ENCODE data around the gene CEACAM4.

CEACAM4 gene

GRCh38 chr19:41638641-41639081, 11.8 kb upstream of the CEACAM4 start:
- Histone ChIP-seq H3K4me3 (ENCODE audit: low read length) (no peak overlapping the region), H3K9ac (ENCODE audit: low read depth, low read length) (no peak overlapping the region), H3K9me3 (ENCODE audit: insufficient read depth, low read depth, low read length) (peaks cover 8% of the 10 kb centered on the region), H3K27me3 (ENCODE audit: insufficient read depth, low read length) (no peaks in the 10 kb centered on the region), H3K4me1 (ENCODE audit: insufficient read depth, low read length) (no peaks in the 10 kb centered on the region), H3K36me3 (ENCODE audit: insufficient read depth, low read length) (no peaks in the 10 kb centered on the region), H3K27ac (ENCODE audit: low read depth, low read length) (no peak overlapping the region)
- 61% methylated on average over 6 of the region's 6 CpGs for WGBS

GRCh38 chr19:41637484-41637883, 10.6 kb upstream of the CEACAM4 start:
- Histone ChIP-seq H3K27me3 (ENCODE audit: insufficient read depth, low read length) (no peaks in the 10 kb centered on the region), H3K9me3 (ENCODE audit: insufficient read depth, low read depth, low read length) (peaks cover 9% of the 10 kb centered on the region)

GRCh38 chr19:41627966-41628675, 1.2 kb upstream of the CEACAM4 start:
- Histone ChIP-seq H3K36me3 (ENCODE audit: insufficient read depth, low read length) (no peaks in the 10 kb centered on the region), H3K9ac (ENCODE audit: low read depth, low read length) (no peak overlapping the region), H3K4me1 (ENCODE audit: insufficient read depth, low read length) (no peaks in the 10 kb centered on the region), H3K27me3 (ENCODE audit: insufficient read depth, low read length) (no peaks in the 10 kb centered on the region; the same call in 1 of the 2 replicates), H3K4me3 (ENCODE audit: low read length) (no peak overlapping the region), H3K27ac (ENCODE audit: low read depth, low read length) (no peak overlapping the region), H3K9me3 (ENCODE audit: insufficient read depth, low read depth, low read length) (peaks cover 31% of the 10 kb centered on the region)
- WGBS, result 67% methylated on average over 8 of the region's 8 CpGs

More at GRCh38 chr19:41637484-41637883, 10.6 kb upstream of the CEACAM4 start:
- Histone ChIP-seq H3K9ac (ENCODE audit: low read depth, low read length) (no peak overlapping the region), H3K4me1 (ENCODE audit: insufficient read depth, low read length) (no peaks in the 10 kb centered on the region), H3K27ac (ENCODE audit: low read depth, low read length) (no peak overlapping the region), H3K4me3 (ENCODE audit: low read length) (no peak overlapping the region), H3K36me3 (ENCODE audit: insufficient read depth, low read length) (no peaks in the 10 kb centered on the region)
- 70% methylated on average over 2 of the region's 2 CpGs for WGBS

DNA sequence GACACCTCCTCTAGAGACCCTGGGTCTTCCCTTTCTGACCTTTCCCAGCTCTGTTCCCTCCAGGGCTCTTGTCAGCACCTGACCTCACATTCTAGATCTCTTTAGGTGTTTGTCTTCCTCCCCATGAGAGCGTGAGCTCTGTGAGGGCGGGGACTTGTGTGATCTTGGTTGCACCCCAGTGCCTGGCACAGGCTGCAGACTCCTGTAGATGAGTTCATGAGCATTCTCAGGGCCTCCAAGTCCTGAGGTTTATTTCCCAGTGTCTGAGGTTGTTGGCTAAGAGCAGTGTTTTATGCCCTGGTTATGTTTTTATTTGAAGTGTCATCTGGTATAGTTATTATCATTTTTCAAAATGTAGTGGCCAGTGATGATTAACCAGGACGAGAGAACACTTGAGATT, 596 bp downstream of the CEACAM4 start:
- 60% methylated on average over 3 of the region's 3 CpGs for WGBS
- Histone ChIP-seq H3K4me1 (ENCODE audit: insufficient read depth, low read length) (no peaks in the 10 kb centered on the region), H3K36me3 (ENCODE audit: insufficient read depth, low read length) (no peaks in the 10 kb centered on the region), H3K9me3 (ENCODE audit: insufficient read depth, low read depth, low read length) (peaks cover 28% of the 10 kb centered on the region), H3K4me3 (ENCODE audit: low read length) (no peak overlapping the region), H3K27me3 (ENCODE audit: insufficient read depth, low read length) (no peaks in the 10 kb centered on the region; the same call in 1 of the 2 replicates), H3K9ac (ENCODE audit: low read depth, low read length) (no peak overlapping the region), H3K27ac (ENCODE audit: low read depth, low read length) (no peak overlapping the region)

GRCh38 chr19:41624937-41625336, 1.9 kb downstream of the CEACAM4 start:
- Histone ChIP-seq H3K4me3 (ENCODE audit: low read length) (no peak overlapping the region), H3K9ac (ENCODE audit: low read depth, low read length) (no peak overlapping the region), H3K27me3 (ENCODE audit: insufficient read depth, low read length) (no peaks in the 10 kb centered on the region; the same call in 1 of the 2 replicates), H3K4me1 (ENCODE audit: insufficient read depth, low read length) (no peaks in the 10 kb centered on the region), H3K36me3 (ENCODE audit: insufficient read depth, low read length) (no peaks in the 10 kb centered on the region), H3K27ac (ENCODE audit: low read depth, low read length) (no peak overlapping the region), H3K9me3 (ENCODE audit: insufficient read depth, low read depth, low read length) (peaks cover 20% of the 10 kb centered on the region; the same call in 1 of the 2 replicates)
- 51% methylated on average over 4 of the region's 4 CpGs for WGBS

DNA sequence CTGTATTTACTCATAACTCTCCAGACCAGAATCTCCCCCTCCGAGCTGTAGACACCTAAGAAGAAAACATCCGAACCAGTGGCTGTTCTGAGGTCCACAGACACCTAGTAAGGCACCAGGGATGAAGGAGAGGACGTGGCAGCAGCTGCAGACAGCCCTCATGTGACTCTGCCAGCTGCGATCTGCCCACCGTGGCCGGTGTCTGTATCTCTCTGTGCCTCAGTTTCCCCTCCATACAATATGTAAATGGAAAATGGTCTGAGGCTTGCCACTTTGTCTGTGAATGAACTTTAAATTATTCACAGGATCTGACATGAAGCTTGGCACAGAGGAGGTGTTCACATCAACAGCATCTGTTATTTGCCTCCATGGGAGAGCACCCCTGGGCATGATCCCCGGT, 2.4 kb downstream of the CEACAM4 start:
- Histone ChIP-seq H3K36me3 (ENCODE audit: insufficient read depth, low read length) (no peaks in the 10 kb centered on the region), H3K27ac (ENCODE audit: low read depth, low read length) (no peak overlapping the region), H3K4me3 (ENCODE audit: low read length) (no peak overlapping the region), H3K4me1 (ENCODE audit: insufficient read depth, low read length) (no peaks in the 10 kb centered on the region), H3K9ac (ENCODE audit: low read depth, low read length) (no peak overlapping the region), H3K27me3 (ENCODE audit: insufficient read depth, low read length) (no peaks in the 10 kb centered on the region; the same call in 1 of the 2 replicates), H3K9me3 (ENCODE audit: insufficient read depth, low read depth, low read length) (peaks cover 20% of the 10 kb centered on the region; the same call in 1 of the 2 replicates)
- 80% methylated on average over 7 of the region's 7 CpGs for WGBS

DNA sequence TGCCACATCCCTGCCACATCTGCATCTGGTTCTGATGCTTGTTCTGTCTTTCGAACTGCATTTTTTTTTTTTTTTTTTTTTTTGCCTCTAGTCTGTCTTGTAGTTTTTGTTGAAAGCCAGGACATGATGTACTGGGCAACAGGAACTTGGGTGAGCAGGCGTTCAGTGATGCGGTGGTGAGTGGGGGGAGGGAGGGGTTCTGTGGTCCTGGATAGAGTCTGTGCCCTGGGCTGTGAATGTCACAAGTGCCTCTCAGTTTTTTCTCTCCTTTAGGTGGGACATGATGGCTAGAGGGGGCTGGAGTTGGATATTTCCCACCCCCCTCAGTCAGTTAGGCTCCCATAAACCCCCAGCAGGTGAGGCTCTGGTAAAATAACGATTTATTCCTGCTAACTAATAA, 3.5 kb downstream of the CEACAM4 start:
- Histone ChIP-seq H3K9me3 (ENCODE audit: insufficient read depth, low read depth, low read length) (peaks cover 13% of the 10 kb centered on the region; the same call in 1 of the 2 replicates), H3K27me3 (ENCODE audit: insufficient read depth, low read length) (no peaks in the 10 kb centered on the region; the same call in 1 of the 2 replicates), H3K27ac (ENCODE audit: low read depth, low read length) (no peak overlapping the region), H3K4me3 (ENCODE audit: low read length) (no peak overlapping the region), H3K9ac (ENCODE audit: low read depth, low read length) (no peak overlapping the region), H3K4me1 (ENCODE audit: insufficient read depth, low read length) (no peaks in the 10 kb centered on the region), H3K36me3 (ENCODE audit: insufficient read depth, low read length) (no peaks in the 10 kb centered on the region)
- 73% methylated on average over 3 of the region's 4 CpGs for WGBS

DNA sequence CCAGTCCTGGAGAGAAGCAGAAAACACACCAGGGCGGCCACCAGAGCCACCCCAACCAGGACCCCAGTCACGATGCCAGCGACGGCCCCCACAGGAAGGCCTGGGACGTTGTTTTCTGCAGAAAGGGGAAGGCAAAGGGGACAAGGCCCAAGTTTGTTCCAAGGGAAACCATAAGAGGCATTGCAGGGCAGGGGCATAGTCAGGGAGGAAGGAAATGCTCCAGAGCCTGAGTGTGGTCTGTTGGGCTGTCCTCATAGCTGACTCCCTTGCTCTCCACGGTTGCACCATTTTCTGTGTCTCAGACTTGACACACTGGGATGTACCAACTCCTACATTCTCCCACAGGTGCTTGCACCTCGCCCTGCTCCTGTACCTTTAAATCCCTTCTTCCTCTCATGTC, 5.2 kb downstream of the CEACAM4 start:
- no peaks in the 10 kb centered on the region for H3K4me1 ChIP-seq (ENCODE audit: insufficient read depth, low read length)
- no peak overlapping the region for H3K4me3 ChIP-seq (ENCODE audit: low read length)
- WGBS, result 65% methylated on average over 7 of the region's 7 CpGs
- H3K27me3 ChIP-seq (ENCODE audit: insufficient read depth, low read length), result no peaks in the 10 kb centered on the region; the same call in 1 of the 2 replicates
- H3K9me3 ChIP-seq (ENCODE audit: insufficient read depth, low read depth, low read length), result peaks cover 6% of the 10 kb centered on the region; the same call in 1 of the 2 replicates
- H3K27ac ChIP-seq (ENCODE audit: low read depth, low read length), result no peak overlapping the region
- H3K9ac ChIP-seq (ENCODE audit: low read depth, low read length), result no peak overlapping the region
- no peaks in the 10 kb centered on the region for H3K36me3 ChIP-seq (ENCODE audit: insufficient read depth, low read length)

- Histone ChIP-seq H3K4me1 (ENCODE audit: insufficient read depth, low read length) (no peaks in the 10 kb centered on the region), H3K9me3 (ENCODE audit: insufficient read depth, low read depth, low read length) (peaks cover 6% of the 10 kb centered on the region; the same call in 1 of the 2 replicates), H3K4me3 (ENCODE audit: low read length) (no peak overlapping the region), H3K36me3 (ENCODE audit: insufficient read depth, low read length) (no peaks in the 10 kb centered on the region), H3K9ac (ENCODE audit: low read depth, low read length) (no peak overlapping the region), H3K27ac (ENCODE audit: low read depth, low read length) (no peak overlapping the region), H3K27me3 (ENCODE audit: insufficient read depth, low read length) (no peaks in the 10 kb centered on the region; the same call in 1 of the 2 replicates)
- 60% methylated on average over 4 of the region's 4 CpGs for WGBS
Measured at GRCh38 chr19:41621226-41621625, 5.6 kb downstream of the CEACAM4 start.

DNA sequence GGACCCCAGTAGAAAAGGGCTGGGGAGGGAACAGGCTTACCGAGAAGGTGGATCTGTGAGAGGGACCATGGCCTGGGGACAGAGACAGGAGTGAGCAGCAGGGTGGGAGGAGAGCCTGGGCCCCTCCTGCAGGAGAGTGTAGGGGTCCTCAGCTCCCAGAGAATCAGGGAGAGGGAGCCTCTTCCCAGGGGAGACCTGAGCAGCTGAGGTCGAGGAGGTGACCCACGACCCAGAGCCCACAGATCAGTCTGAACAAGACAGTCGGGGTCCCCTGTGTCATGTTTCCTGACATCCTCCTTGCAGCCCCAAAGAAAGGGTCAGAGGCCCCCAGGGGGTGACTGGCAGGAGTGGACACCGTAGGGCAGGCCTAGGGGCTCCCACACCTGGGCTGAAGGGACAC, 6.7 kb downstream of the CEACAM4 start:
- Histone ChIP-seq H3K36me3 (ENCODE audit: insufficient read depth, low read length) (no peaks in the 10 kb centered on the region), H3K27ac (ENCODE audit: low read depth, low read length) (no peak overlapping the region), H3K4me1 (ENCODE audit: insufficient read depth, low read length) (no peaks in the 10 kb centered on the region), H3K27me3 (ENCODE audit: insufficient read depth, low read length) (no peaks in the 10 kb centered on the region), H3K4me3 (ENCODE audit: low read length) (no peak overlapping the region), H3K9ac (ENCODE audit: low read depth, low read length) (no peak overlapping the region), H3K9me3 (ENCODE audit: insufficient read depth, low read depth, low read length) (peaks cover 7% of the 10 kb centered on the region)
- WGBS, result 75% methylated on average over 5 of the region's 5 CpGs

GRCh38 chr19:41619018-41619556, 7.8 kb downstream of the CEACAM4 start:
- Histone ChIP-seq H3K27me3 (ENCODE audit: insufficient read depth, low read length) (no peaks in the 10 kb centered on the region), H3K27ac (ENCODE audit: low read depth, low read length) (no peak overlapping the region), H3K36me3 (ENCODE audit: insufficient read depth, low read length) (no peaks in the 10 kb centered on the region), H3K4me3 (ENCODE audit: low read length) (no peak overlapping the region), H3K4me1 (ENCODE audit: insufficient read depth, low read length) (no peaks in the 10 kb centered on the region), H3K9me3 (ENCODE audit: insufficient read depth, low read depth, low read length) (peaks cover 7% of the 10 kb centered on the region), H3K9ac (ENCODE audit: low read depth, low read length) (no peak overlapping the region)
- WGBS, result 56% methylated on average over 7 of the region's 7 CpGs

Data from HUES64 (cell line).